ENCODE results near the gene SCNN1A.

GRCh38 chr12:6391013-6391412 is 15.7 kb upstream of the SCNN1A start:
- TF ChIP-seq CTCF (IDR thresholded peaks at IDR 0.05; ENCODE audit: insufficient read depth, low read length, poor library complexity, severe bottlenecking) (no peak), EZH2phosphoT487 (conservative IDR thresholded peaks at IDR 0.05; ENCODE audit: low read length) (no peak)
